ENCODE data around the gene RAD18.

DNA sequence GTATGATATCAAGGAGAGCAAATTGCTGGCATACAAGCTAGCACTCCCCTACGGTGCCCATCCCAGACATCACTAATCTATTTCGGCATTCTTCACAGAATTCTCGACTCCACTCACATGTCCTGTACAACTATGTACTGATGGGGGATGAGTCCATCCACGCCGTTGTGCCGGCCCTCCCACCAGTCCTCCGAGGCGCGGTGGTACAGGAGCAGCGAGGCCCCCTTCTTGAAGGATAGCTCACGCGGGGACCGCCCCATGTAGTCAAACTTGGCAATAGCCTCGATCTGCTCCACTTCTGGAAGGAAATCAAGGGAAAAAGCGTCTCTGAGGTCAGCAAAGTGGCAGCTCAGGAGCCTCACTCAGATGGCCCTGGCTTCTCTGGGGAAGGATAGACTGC is 31.0 kb upstream of the RAD18 start:
- TF ChIP-seq, protein P1, sequence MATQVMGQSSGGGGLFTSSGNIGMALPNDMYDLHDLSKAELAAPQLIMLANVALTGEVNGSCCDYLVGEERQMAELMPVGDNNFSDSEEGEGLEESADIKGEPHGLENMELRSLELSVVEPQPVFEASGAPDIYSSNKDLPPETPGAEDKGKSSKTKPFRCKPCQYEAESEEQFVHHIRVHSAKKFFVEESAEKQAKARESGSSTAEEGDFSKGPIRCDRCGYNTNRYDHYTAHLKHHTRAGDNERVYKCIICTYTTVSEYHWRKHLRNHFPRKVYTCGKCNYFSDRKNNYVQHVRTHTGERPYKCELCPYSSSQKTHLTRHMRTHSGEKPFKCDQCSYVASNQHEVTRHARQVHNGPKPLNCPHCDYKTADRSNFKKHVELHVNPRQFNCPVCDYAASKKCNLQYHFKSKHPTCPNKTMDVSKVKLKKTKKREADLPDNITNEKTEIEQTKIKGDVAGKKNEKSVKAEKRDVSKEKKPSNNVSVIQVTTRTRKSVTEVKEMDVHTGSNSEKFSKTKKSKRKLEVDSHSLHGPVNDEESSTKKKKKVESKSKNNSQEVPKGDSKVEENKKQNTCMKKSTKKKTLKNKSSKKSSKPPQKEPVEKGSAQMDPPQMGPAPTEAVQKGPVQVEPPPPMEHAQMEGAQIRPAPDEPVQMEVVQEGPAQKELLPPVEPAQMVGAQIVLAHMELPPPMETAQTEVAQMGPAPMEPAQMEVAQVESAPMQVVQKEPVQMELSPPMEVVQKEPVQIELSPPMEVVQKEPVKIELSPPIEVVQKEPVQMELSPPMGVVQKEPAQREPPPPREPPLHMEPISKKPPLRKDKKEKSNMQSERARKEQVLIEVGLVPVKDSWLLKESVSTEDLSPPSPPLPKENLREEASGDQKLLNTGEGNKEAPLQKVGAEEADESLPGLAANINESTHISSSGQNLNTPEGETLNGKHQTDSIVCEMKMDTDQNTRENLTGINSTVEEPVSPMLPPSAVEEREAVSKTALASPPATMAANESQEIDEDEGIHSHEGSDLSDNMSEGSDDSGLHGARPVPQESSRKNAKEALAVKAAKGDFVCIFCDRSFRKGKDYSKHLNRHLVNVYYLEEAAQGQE (IDR thresholded peaks at IDR 0.05; ENCODE audit: insufficient read depth in 1 of 2, low read depth in 2 of 2, low read length in 2 of 2), result no peak
- no peak for TF ChIP-seq POLR2AphosphoS5 (IDR thresholded peaks at IDR 0.05; ENCODE audit: low read depth, low read length)
- no peak for TF ChIP-seq SIN3A (IDR thresholded peaks at IDR 0.05; ENCODE audit: borderline replicate concordance, insufficient read depth, low read length)
- TF ChIP-seq TAF1 (IDR thresholded peaks at IDR 0.05; ENCODE audit: borderline replicate concordance, insufficient read depth, low read length), result no peak
